AG04449 (cell line): ENCODE data around the gene MYLK2.

Experiments used
- CTCF ChIA-PET: fragments of 350-600 bp; formaldehyde crosslinking; extraction: SDS; loops from one replicate; lab custom pipeline; 2021; ENCODE audit warnings: antibody characterized with exemption; lab: Yijun Ruan, JAX
- POLR2A ChIA-PET: fragments of 400-600, 350-600 bp; formaldehyde crosslinking; extraction: SDS; loops from one replicate; lab custom pipeline; 2020; ENCODE audit warnings: antibody characterized with exemption, inconsistent platforms; lab: Yijun Ruan, JAX
- DNase-seq: peaks from one replicate; pipeline ENCODE4 v3.0.0-alpha.2; 2010; ENCODE audit warnings: low read depth, low spot score
- H3K4me3 ChIP-seq: 2 replicates; pipeline ENCODE4 v1.5.1; 2011; ENCODE audit warnings: low read depth, mild to moderate bottlenecking, control low read depth, low read length
- CTCF ChIP-seq: IDR thresholded peaks from one replicate; pipeline ENCODE4 v1.5.1; 2011; ENCODE audit warnings: mild to moderate bottlenecking, moderate library complexity, low read length, control low read depth, inconsistent platforms; ENCODE audit not compliant: insufficient read depth; ENCODE audit errors: missing control alignments

MYLK2 gene

GRCh38 chr20:31803552-31804291, 15.4 kb upstream of the MYLK2 start:
- no peak for DNase-seq
- POLR2A ChIA-PET: no interaction called here
- TF ChIP-seq CTCF: no peak
- CTCF ChIA-PET: no interaction called here
- no peak overlapping the region for H3K4me3 ChIP-seq

GRCh38 chr20:31806564-31807355, 12.4 kb upstream of the MYLK2 start:
- DNase-seq: no peak
- ChIA-PET CTCF (interaction anchor here (0.6 to 11.0 kb wide), 7 partner anchors 11 to 224 kb away, joined by 3 to 91 read pairs (median 5); partner anchors contain the start of gene MYLK2), POLR2A (no interaction called here)
- H3K4me3 ChIP-seq: no peak overlapping the region
- TF ChIP-seq CTCF: no peak

GRCh38 chr20:31808481-31808880, 10.7 kb upstream of the MYLK2 start:
- no peak overlapping the region for H3K4me3 ChIP-seq
- TF ChIP-seq CTCF: no peak
- CTCF ChIA-PET: interaction anchor here (0.8 to 11.0 kb wide), 8 partner anchors 13 to 283 kb away, joined by 3 to 91 read pairs (median 3); no protein-coding TSS in a partner anchor
- POLR2A ChIA-PET: no interaction called here
- no peak for DNase-seq

GRCh38 chr20:31809661-31810060, 9.5 kb upstream of the MYLK2 start:
- no peak overlapping the region for H3K4me3 ChIP-seq
- TF ChIP-seq CTCF: no peak
- ChIA-PET CTCF (interaction anchor here (1.0 to 11.0 kb wide), 4 partner anchors 12 to 282 kb away, joined by 3 to 91 read pairs (median 5); no protein-coding TSS in a partner anchor), POLR2A (no interaction called here)
- DNase-seq: no peak

GRCh38 chr20:31811198-31811597, 8.0 kb upstream of the MYLK2 start:
- TF ChIP-seq CTCF: no peak
- ChIA-PET CTCF (interaction anchor here (1.3 to 11.0 kb wide), 3 partner anchors 13 to 177 kb away, joined by 3 to 91 read pairs (median 4); no protein-coding TSS in a partner anchor), POLR2A (no interaction called here)
- DNase-seq: no peak
- H3K4me3 ChIP-seq: no peak overlapping the region
